ENCODE data around the gene NOL9.

- no peak for TF ChIP-seq CTCF (IDR thresholded peaks at IDR 0.05)
- no peak for TF ChIP-seq POLR2A (IDR thresholded peaks at IDR 0.05)
- TF ChIP-seq POLR2AphosphoS5 (IDR thresholded peaks at IDR 0.05) = no peak
Measured at GRCh38 chr1:6600410-6601048, 46.2 kb upstream of the NOL9 start.
